ENCODE results near the gene ADAMTS18.

ADAMTS18 gene

DNA sequence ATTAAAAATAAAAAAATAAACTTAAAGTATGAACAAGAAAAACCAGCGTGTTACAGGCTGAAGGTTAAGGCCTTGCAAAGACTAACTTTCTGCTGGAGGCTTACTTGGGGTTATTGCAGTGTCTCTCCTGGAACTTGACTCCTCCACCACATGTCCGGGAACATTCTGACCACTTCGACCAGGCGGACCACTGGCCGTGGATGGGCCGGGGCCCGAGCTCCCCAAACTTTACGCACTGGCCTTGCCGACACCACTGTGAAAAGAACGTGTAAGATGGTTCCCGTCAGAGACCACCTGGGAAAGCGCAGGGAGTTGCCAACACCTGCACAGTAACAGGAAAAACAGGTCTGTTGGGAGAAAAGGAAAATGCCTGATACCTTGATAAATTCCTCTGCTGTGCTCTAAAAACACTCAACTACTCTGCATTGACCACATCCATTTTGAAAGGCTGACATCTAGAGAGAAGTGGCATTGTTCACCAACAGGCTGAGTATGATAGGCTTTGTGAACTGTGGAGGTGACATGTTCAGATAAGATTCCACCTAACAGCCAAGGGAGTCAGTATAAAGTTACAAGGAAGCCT, 99.1 kb downstream of the ADAMTS18 start:
- TF ChIP-seq, protein P1, sequence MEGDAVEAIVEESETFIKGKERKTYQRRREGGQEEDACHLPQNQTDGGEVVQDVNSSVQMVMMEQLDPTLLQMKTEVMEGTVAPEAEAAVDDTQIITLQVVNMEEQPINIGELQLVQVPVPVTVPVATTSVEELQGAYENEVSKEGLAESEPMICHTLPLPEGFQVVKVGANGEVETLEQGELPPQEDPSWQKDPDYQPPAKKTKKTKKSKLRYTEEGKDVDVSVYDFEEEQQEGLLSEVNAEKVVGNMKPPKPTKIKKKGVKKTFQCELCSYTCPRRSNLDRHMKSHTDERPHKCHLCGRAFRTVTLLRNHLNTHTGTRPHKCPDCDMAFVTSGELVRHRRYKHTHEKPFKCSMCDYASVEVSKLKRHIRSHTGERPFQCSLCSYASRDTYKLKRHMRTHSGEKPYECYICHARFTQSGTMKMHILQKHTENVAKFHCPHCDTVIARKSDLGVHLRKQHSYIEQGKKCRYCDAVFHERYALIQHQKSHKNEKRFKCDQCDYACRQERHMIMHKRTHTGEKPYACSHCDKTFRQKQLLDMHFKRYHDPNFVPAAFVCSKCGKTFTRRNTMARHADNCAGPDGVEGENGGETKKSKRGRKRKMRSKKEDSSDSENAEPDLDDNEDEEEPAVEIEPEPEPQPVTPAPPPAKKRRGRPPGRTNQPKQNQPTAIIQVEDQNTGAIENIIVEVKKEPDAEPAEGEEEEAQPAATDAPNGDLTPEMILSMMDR (IDR thresholded peaks at IDR 0.05; ENCODE audit: control insufficient read depth, extremely low read depth, insufficient read depth), result no peak
- DNase-seq (ENCODE audit: low read depth), result no peak
- no peak overlapping the region for H3K4me3 ChIP-seq (ENCODE audit: low read depth, low read length)

DNA sequence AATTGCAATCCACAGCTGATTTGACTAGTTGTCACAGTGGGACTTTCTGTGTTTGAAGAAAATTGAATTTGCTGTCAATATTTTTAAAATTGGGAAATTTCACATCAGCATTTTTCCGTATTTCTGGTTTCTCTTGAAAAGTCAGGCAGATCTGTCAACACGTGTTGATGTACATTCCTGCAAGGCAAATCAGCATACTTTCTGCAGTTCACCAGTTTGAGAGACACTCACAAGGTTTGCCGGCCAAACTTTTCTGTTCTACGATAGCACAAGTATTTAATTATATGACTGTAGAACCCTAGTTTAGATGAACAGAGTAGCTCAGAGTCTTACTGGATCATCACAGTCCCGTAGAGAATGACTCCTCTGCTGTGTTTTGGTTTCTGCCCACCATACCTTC, 102.0 kb downstream of the ADAMTS18 start:
- H3K4me3 ChIP-seq (ENCODE audit: low read depth, low read length), result no peak overlapping the region
- no peak for DNase-seq (ENCODE audit: low read depth)
- TF ChIP-seq, protein P1 (IDR thresholded peaks at IDR 0.05; ENCODE audit: control insufficient read depth, extremely low read depth, insufficient read depth), result no peak

DNA sequence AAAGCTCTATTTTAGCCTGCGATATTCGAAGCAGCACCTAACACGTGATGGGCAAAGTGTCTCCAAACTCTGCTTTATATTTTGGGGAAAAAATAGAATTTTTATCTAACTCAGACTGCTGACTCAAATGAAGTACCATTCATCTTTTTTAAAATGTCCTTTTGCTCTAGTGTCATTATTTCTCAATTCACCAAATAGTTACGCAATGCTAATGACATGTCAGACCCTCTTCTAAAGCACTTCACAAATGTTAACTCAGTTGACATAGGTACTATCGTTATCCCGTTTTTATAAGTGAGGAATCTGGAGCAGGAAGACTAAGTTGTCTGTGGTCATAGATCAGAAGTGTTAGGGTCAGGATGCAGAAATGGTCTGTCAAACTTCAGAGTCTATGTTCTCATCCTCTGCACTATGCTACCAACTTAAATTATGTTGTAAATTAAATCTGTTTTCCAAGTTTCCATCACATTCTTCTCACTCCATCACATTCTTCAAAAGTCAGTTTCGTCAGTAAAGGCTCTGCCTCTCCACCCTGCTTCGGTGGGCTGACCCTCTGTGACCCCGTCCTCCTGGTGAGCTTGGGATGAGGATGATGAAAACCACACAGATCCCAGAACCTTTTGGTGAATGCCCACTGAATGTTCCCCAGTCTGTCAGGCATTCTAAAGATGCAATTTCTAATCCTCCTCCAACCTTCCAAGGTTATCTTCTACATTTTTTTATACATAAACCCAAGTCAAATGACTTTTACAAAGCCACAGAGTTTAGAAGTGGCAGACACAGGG, 102.8 kb downstream of the ADAMTS18 start:
- no peak for DNase-seq (ENCODE audit: low read depth)
- TF ChIP-seq, protein P1 (IDR thresholded peaks at IDR 0.05; ENCODE audit: control insufficient read depth, extremely low read depth, insufficient read depth), result no peak
- no peak overlapping the region for H3K4me3 ChIP-seq (ENCODE audit: low read depth, low read length)

DNA sequence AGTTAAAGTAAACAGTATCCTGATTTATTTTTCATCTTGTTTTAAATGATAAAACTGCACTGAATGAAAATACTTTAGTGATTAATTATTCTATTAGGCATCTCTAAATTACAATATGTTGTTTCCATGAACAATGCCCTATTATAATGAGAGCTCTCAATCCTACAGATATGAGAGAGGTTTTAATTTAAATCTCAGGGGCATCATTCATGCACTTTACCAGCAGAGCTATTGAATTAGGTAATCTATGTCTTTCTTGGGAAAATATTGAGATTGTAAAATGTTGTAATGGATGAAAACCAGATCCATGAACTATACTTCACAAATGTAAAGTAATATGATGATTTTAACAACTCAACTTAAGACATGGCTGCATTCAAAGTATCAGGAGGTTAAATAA, 103.8 kb downstream of the ADAMTS18 start:
- H3K4me3 ChIP-seq (ENCODE audit: low read depth, low read length), result no peak overlapping the region
- no peak for DNase-seq (ENCODE audit: low read depth)
- TF ChIP-seq, protein P1 (IDR thresholded peaks at IDR 0.05; ENCODE audit: control insufficient read depth, extremely low read depth, insufficient read depth), result no peak

DNA sequence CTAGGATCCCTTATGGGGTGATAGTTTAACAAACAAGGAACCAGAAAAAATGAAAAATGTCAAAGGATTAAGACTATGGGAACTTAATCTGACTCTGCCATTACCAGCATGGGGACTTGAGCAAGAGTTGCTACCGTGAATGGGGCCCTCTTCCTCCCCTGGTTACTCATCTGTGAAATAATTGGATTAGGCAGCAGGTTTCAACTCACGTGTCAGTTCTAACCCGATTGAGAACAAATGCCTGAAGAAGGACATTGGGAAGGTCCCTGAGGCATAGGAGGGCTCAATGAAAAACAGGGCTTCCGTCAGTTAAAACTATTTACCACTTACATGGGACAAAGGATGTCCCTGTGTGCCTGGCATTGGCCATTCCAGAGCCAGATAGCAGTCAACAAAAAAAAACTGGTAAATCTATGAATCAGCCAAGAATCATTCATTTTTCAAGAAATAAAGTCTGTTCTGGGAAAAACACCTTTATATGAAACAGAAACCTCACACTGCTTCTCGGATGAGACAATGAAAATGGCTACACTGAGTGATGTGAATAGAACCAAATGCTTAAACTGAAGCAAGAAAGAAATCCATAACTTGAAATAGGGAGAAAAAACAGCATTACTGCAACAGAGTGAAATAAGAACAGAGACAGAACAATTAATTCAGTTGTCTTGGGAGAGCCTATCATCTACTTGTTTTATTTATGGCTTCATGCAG, 104.3 kb downstream of the ADAMTS18 start:
- no peak for DNase-seq (ENCODE audit: low read depth)
- H3K4me3 ChIP-seq (ENCODE audit: low read depth, low read length), result no peak overlapping the region
- TF ChIP-seq, protein P1 (IDR thresholded peaks at IDR 0.05; ENCODE audit: control insufficient read depth, extremely low read depth, insufficient read depth), result no peak

DNA sequence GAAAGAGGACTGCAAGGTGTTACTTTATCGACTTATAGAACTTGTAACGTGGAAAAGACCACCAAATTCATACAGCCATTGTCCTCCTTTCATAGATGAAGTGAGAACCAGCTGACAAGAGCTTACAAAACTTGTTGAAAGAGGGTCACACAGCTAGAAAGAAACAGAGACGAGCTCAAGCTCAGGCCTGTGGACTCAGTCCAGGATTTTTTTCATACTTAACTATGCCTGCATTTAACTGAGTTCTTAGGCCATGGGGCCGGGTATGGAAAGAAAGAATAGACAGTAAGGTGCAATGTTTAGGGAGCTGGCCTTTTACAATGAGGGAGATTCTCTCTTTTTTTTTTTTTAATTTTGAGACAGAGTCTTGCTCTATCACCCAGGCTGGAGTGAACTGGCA, 106.1 kb downstream of the ADAMTS18 start:
- TF ChIP-seq, protein P1 (IDR thresholded peaks at IDR 0.05; ENCODE audit: control insufficient read depth, extremely low read depth, insufficient read depth), result no peak
- no peak overlapping the region for H3K4me3 ChIP-seq (ENCODE audit: low read depth, low read length)
- DNase-seq (ENCODE audit: low read depth), result no peak

Data from LNCaP clone FGC (cell line).